Prostate gland (tissue), 2 donors: ENCODE data around the gene WDR72. TPM values are rescaled to one million over a fixed set of nuclear protein-coding genes. Genes with fewer than 3 reads are reported as not detected.

Source experiments
- DNase-seq: peaks from one replicate; pipeline ENCODE4 v3.0.0-alpha.2; 2019; ENCODE audit warnings: low spot score
- H3K27ac ChIP-seq, 2 donors: fragments of 200-600 bp; sonication (generic); 2 replicates each; pipeline ENCODE4 v1.5.1; 2017 to 2019
- H3K27me3 ChIP-seq: fragments of 200-600 bp; sonication (generic); replicated peaks from 2 replicates; pipeline ENCODE4 v1.5.1; 2019; ENCODE audit not compliant: insufficient read depth
- H3K36me3 ChIP-seq, 2 donors: fragments of 200-600 bp; sonication (generic); 1 replicate in 1 of 2; 2 replicates in 1 of 2; pipeline versions ENCODE4 v1.5.1 to v1.8.1; 2017 to 2019
- H3K4me1 ChIP-seq: fragments of 200-600 bp; sonication (generic); replicated peaks from 2 replicates; pipeline ENCODE4 v1.5.1; 2019
- H3K4me3 ChIP-seq, 2 donors: fragments of 200-600 bp; sonication (generic); 2 replicates each; pipeline ENCODE4 v1.5.1; 2017 to 2019
- H3K9me3 ChIP-seq: fragments of 200-600 bp; sonication (generic); 2 replicates; pipeline ENCODE4 v1.5.1; 2017
- POLR2A ChIP-seq: fragments of 450-650 bp; IDR thresholded peaks from one replicate; pipeline ENCODE4 v1.6.1; 2016; ENCODE audit warnings: antibody characterized with exemption, mild to moderate bottlenecking
- POLR2AphosphoS5 ChIP-seq: sonication (generic); formaldehyde crosslinking; IDR thresholded peaks from one replicate; pipeline ENCODE4 v1.6.1; 2017; ENCODE audit warnings: antibody characterized with exemption
- WGBS: methylation state at CpG from one replicate; pipeline ENCODE4 v1.1.5; 2018; 5-methylcytosine and 5-hydroxymethylcytosine counted together
- intact Hi-C: fragments of 100-400 bp; cut with DNase I; formaldehyde crosslinking; loops from one replicate; pipeline ENCODE4 v1.14.2; 2022
- total RNA-seq, 2 donors: library from RNA; depleted of rRNA; stranded (reverse); fragments of >200 nt; gene quantifications; one replicate each; pipeline ENCODE4 v1.1.0, GENCODE V29; 2016
- TF ChIP-seq, protein P1 (sequence below), 4 experiments: fragments of 200-600 bp in 2 of 4; fragments of 450-650 bp in 2 of 4; sonication (generic) in 2 of 4; IDR thresholded peaks; 1 replicate in 3 of 4; 2 replicates in 1 of 4; pipeline ENCODE4 v1.5.1; 2016 to 2019; ENCODE audit warnings: antibody characterized with exemption in 4 of 4, mild to moderate bottlenecking in 2 of 4, moderate library complexity in 2 of 4

Gene WDR72
- total RNA-seq, 2 donors from 2014 or later: 0.64 to 0.80 TPM

DNA sequence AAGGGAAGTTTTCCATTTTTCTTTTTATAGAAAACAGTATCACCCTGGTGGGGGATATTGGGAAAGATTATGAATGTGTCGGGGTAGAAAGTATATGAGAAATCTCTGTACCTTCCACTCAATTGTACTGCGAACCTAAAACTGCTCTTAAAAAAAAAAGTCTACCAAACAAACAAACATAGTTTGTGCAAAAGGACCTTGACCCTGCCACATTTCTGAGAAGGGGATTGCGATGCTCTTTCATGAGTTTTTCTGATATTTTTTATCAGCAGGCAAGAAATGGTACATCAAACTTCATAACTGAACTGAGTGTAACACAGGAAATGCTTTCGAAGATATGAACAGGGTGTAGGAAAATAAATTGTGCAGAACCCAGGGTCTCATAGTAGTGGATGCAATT lies 286.0 kb downstream of the WDR72 start:
- Histone ChIP-seq H3K9me3 (no peaks in the 10 kb centered on the region), H3K4me1 (no peaks in the 10 kb centered on the region), H3K36me3 (no peaks in the 10 kb centered on the region), H3K27ac (no peak overlapping the region), H3K4me3 (no peak overlapping the region), H3K27me3 (no peaks in the 10 kb centered on the region)
- WGBS: 85% methylated on average over 4 of the region's 4 CpGs
- intact Hi-C loops: no loop called here
- TF ChIP-seq, protein P1, sequence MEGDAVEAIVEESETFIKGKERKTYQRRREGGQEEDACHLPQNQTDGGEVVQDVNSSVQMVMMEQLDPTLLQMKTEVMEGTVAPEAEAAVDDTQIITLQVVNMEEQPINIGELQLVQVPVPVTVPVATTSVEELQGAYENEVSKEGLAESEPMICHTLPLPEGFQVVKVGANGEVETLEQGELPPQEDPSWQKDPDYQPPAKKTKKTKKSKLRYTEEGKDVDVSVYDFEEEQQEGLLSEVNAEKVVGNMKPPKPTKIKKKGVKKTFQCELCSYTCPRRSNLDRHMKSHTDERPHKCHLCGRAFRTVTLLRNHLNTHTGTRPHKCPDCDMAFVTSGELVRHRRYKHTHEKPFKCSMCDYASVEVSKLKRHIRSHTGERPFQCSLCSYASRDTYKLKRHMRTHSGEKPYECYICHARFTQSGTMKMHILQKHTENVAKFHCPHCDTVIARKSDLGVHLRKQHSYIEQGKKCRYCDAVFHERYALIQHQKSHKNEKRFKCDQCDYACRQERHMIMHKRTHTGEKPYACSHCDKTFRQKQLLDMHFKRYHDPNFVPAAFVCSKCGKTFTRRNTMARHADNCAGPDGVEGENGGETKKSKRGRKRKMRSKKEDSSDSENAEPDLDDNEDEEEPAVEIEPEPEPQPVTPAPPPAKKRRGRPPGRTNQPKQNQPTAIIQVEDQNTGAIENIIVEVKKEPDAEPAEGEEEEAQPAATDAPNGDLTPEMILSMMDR (IDR thresholded peaks at IDR 0.05): no peak
- TF ChIP-seq POLR2AphosphoS5 (no peak), POLR2A (no peak)
- DNase-seq: no peak

DNA sequence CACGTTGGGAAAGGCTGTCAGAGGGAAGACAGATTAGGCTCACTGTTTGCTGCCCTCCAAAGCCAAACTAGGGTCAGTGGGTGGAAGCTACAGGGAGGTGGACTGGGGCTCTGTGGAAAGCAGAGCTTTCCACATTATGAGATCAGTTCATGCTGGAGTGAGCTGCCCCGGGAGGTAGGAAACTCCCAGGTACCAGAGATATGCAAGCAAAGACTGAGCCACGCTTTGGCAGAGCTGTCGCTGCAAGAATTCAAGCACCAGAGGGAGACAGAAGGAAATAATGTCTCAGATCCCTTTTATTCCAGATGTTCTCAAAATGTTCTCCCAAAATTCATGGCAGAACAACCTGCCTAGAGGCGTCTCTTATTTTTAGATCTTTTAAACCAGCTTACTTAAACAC lies 286.6 kb downstream of the WDR72 start:
- TF ChIP-seq POLR2AphosphoS5 (no peak), POLR2A (no peak)
- TF ChIP-seq, protein P1 (IDR thresholded peaks at IDR 0.05): no peak
- no peaks in the 10 kb centered on the region for H3K9me3 ChIP-seq
- H3K36me3 ChIP-seq: no peaks in the 10 kb centered on the region
- H3K27ac ChIP-seq: no peak overlapping the region
- H3K27me3 ChIP-seq: no peaks in the 10 kb centered on the region
- H3K4me1 ChIP-seq: no peaks in the 10 kb centered on the region
- WGBS: 35% methylated on average over 5 of the region's 5 CpGs
- DNase-seq: no peak
- intact Hi-C loops: no loop called here
- H3K4me3 ChIP-seq: no peak overlapping the region

DNA sequence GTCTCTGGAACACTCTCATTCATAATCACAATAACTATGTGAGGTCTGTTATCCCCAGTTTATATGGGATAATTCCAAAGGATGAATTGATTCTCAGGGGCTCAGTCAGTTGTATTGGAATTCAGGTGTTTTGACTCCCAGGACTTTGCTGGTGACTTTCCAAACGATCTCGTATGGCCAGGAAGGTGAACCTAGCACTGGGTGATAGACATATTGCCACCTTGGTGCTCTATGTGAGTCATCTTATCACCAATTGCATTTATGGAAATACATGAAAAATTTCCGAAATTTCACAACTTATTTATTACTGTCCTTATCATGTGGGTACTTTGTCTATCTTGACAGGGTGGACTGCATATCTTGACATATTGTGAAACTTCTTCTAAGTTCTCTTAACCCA lies 287.3 kb downstream of the WDR72 start:
- intact Hi-C loops: no loop called here
- no peak overlapping the region for H3K27ac ChIP-seq
- no peaks in the 10 kb centered on the region for H3K9me3 ChIP-seq
- no peaks in the 10 kb centered on the region for H3K4me1 ChIP-seq
- no peaks in the 10 kb centered on the region for H3K36me3 ChIP-seq
- no peak overlapping the region for H3K4me3 ChIP-seq
- no peak for DNase-seq
- TF ChIP-seq POLR2AphosphoS5: no peak
- TF ChIP-seq POLR2A: no peak
- TF ChIP-seq, protein P1 (IDR thresholded peaks at IDR 0.05): no peak
- WGBS: 75% methylated on average over 3 of the region's 3 CpGs
- no peaks in the 10 kb centered on the region for H3K27me3 ChIP-seq

DNA sequence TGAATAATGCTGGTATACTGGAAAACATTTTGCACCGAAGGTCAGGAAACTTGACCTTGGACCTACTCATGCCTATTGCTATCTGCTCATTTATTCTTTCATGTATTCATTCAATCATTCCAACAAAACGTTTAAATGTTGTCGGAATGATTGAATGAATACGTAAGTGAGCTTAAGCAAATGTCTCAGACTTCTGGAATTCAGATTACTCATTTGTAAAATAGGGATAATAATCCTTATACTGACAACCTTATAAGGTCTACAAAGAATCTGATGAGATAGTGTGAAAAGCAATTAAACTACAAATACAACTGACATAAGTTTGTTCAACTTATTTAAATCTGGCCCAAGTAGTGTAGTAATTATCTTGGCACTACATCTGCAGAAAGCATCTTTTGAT lies 288.7 kb downstream of the WDR72 start:
- DNase-seq: no peak
- Histone ChIP-seq H3K27me3 (no peaks in the 10 kb centered on the region), H3K27ac (no peak overlapping the region), H3K9me3 (no peaks in the 10 kb centered on the region), H3K36me3 (no peaks in the 10 kb centered on the region), H3K4me3 (no peak overlapping the region), H3K4me1 (no peaks in the 10 kb centered on the region)
- 87% methylated on average over 4 of the region's 4 CpGs for WGBS
- intact Hi-C loops: no loop called here
- TF ChIP-seq POLR2AphosphoS5: no peak
- TF ChIP-seq, protein P1 (IDR thresholded peaks at IDR 0.05): no peak
- no peak for TF ChIP-seq POLR2A

DNA sequence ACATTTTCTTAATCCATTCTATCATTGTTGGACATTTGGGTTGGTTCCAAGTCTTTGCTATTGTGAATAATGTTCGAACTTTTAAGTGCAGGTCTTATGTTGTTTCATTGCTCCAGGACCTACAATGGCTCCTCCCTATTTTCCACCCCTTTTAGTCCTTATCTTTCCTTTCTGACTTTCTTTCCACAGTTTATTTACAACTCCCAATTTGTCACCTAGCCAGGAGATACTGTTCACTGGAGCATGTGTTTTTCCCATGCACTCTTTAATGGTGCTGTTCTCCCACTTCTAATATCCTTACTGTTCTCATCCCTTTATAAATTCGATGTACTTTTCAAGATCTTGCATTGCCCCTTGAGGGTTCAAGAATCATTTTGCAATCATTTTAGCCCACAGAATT lies 290.0 kb downstream of the WDR72 start:
- intact Hi-C loops: no loop called here
- H3K4me3 ChIP-seq: no peak overlapping the region
- no peak for DNase-seq

More for the DNA sequence above, 290.0 kb downstream of the WDR72 start:
- TF ChIP-seq, protein P1 (IDR thresholded peaks at IDR 0.05): no peak
- no peak for TF ChIP-seq POLR2A
- no peak for TF ChIP-seq POLR2AphosphoS5
- H3K9me3 ChIP-seq: no peaks in the 10 kb centered on the region
- no peaks in the 10 kb centered on the region for H3K36me3 ChIP-seq
- H3K27ac ChIP-seq: no peak overlapping the region
- no peaks in the 10 kb centered on the region for H3K4me1 ChIP-seq
- WGBS: 96% methylated on average over 2 of the region's 2 CpGs
- no peaks in the 10 kb centered on the region for H3K27me3 ChIP-seq
